Effector memory CD4-positive, alpha-beta T cell (primary cell): Measurements from ENCODE around the gene MRPS18B.

Source experiments
- DNase-seq, 3 donors: peaks; one replicate each; pipeline ENCODE4 v3.0.0-alpha.2; 2020
- H3K27ac ChIP-seq: 2 replicates; pipeline ENCODE4 v1.7.0; 2013; ENCODE audit warnings: mild to moderate bottlenecking, low read length, moderate library complexity; ENCODE audit not compliant: insufficient read depth, poor library complexity, severe bottlenecking
- H3K27me3 ChIP-seq: replicated peaks from 2 replicates; pipeline ENCODE4 v1.7.0; 2013; ENCODE audit warnings: mild to moderate bottlenecking, low read length; ENCODE audit not compliant: insufficient read depth, control insufficient read depth, poor library complexity, severe bottlenecking
- H3K36me3 ChIP-seq: 2 replicates; pipeline ENCODE4 v1.7.0; 2013; ENCODE audit warnings: mild to moderate bottlenecking, low read length, moderate library complexity; ENCODE audit not compliant: control insufficient read depth, insufficient read depth
- H3K4me1 ChIP-seq: 2 replicates; pipeline ENCODE4 v1.7.0; 2013; ENCODE audit warnings: low read length, mild to moderate bottlenecking; ENCODE audit not compliant: control insufficient read depth, insufficient read depth, poor library complexity, severe bottlenecking
- H3K4me3 ChIP-seq: 2 replicates; pipeline ENCODE4 v1.7.0; 2013; ENCODE audit warnings: low read length, low read depth, mild to moderate bottlenecking; ENCODE audit not compliant: insufficient read depth, poor library complexity, severe bottlenecking
- H3K9me3 ChIP-seq: 2 replicates; pipeline ENCODE4 v1.7.0; 2013; ENCODE audit warnings: mild to moderate bottlenecking, low read length, moderate library complexity; ENCODE audit not compliant: control insufficient read depth

Gene MRPS18B

DNA sequence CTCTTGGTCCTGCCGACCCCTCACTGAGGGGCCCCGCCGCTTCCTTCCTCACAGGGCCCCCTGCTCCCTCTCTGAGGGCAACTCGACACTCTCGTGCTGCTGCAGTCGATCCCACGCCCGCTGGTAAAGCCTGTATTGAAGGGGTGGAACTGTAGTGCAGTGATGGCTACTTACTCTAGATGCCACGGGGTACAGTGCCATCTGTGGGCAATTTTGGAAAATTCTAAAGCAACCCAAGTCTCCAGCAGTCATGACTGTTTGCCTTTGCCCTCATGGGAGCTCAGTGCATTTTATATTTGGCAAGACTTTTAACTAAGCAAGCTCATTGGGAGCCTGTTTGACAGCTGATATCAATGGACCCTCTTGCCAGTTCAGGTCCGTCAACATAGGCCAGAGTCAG, 22.8 kb downstream of the MRPS18B start:
- Histone ChIP-seq H3K27ac (no peak overlapping the region), H3K9me3 (no peaks in the 10 kb centered on the region), H3K4me1 (no peaks in the 10 kb centered on the region), H3K4me3 (no peak overlapping the region), H3K36me3 (no peaks in the 10 kb centered on the region), H3K27me3 (no peaks in the 10 kb centered on the region)
- no peak for DNase-seq

DNA sequence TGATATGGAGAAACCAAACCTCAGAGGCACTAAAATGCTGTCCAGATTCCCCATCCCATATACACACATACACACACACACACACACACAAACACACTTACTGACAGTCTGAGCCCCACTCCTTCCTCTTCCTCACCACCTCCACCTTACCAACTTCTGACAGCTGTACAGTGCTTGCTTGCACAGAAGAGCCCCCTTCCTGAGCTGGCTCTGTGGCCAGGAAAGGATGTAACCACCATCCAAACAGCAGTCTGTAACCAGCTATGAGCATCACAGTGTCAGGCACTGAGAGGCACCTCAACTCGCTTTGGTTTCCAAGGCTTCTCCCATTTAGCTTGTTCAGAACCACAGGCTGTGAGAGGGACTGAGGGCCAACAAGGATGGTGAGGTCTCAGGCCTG, 23.4 kb downstream of the MRPS18B start:
- H3K4me3 ChIP-seq: no peak overlapping the region
- no peak overlapping the region for H3K27ac ChIP-seq

DNA sequence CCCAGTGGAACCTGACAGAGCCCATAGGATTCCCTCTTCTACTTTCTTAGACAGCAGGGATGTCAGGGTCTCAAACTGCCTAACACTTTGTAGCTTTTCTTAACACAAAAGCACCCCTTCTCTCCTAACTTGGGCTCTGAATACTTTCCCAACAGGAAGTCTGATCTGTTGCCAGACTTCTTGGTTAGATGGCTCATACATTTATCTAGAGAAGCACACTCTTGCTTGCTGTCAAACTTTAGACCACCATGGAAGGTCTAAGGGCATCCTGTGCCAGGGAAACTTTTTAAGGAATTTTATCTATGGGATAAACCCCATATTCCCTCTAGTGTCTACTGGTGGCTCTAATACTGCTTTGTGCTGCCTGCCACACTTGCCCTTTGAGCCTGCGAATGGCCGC, 26.0 kb downstream of the MRPS18B start:
- no peak for DNase-seq
- no peaks in the 10 kb centered on the region for H3K27me3 ChIP-seq
- peaks cover 12% of the 10 kb centered on the region for H3K4me1 ChIP-seq
- H3K4me3 ChIP-seq: no peak overlapping the region
- H3K36me3 ChIP-seq: no peaks in the 10 kb centered on the region
- no peak overlapping the region for H3K27ac ChIP-seq
- H3K9me3 ChIP-seq: no peaks in the 10 kb centered on the region

More for the DNA sequence above, 23.4 kb downstream of the MRPS18B start:
- no peak for DNase-seq
- Histone ChIP-seq H3K4me1 (no peaks in the 10 kb centered on the region), H3K9me3 (no peaks in the 10 kb centered on the region), H3K36me3 (no peaks in the 10 kb centered on the region), H3K27me3 (no peaks in the 10 kb centered on the region)

- Histone ChIP-seq H3K4me1 (peaks cover 12% of the 10 kb centered on the region), H3K36me3 (no peaks in the 10 kb centered on the region), H3K4me3 (no peak overlapping the region), H3K27me3 (no peaks in the 10 kb centered on the region), H3K9me3 (no peaks in the 10 kb centered on the region), H3K27ac (no peak overlapping the region)
- DNase-seq: no peak
Observed at GRCh38 chr6:30644769-30645168, 27.1 kb downstream of the MRPS18B start.

DNA sequence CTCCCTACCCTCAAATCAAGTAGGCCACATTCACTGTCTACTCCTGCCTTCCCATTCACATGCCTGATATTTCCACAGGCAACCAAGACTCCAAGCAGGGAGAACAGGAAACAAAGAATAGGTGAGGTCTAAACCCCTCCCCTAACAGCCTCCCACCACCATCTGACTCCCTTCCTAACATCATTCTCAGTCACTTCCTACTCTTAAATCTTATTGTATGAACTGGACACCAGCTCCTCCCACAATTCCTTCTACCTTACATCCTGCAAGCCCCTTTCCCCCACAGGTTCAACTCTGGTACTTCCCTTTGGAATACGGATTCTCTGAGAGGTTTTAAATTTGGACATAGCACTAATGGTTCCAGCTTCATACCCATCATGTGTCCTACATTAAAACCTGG, 28.3 kb downstream of the MRPS18B start:
- Histone ChIP-seq H3K9me3 (no peaks in the 10 kb centered on the region), H3K36me3 (peaks cover 3% of the 10 kb centered on the region), H3K4me1 (peaks cover 12% of the 10 kb centered on the region), H3K27ac (no peak overlapping the region), H3K27me3 (no peaks in the 10 kb centered on the region), H3K4me3 (no peak overlapping the region)
- no peak for DNase-seq

DNA sequence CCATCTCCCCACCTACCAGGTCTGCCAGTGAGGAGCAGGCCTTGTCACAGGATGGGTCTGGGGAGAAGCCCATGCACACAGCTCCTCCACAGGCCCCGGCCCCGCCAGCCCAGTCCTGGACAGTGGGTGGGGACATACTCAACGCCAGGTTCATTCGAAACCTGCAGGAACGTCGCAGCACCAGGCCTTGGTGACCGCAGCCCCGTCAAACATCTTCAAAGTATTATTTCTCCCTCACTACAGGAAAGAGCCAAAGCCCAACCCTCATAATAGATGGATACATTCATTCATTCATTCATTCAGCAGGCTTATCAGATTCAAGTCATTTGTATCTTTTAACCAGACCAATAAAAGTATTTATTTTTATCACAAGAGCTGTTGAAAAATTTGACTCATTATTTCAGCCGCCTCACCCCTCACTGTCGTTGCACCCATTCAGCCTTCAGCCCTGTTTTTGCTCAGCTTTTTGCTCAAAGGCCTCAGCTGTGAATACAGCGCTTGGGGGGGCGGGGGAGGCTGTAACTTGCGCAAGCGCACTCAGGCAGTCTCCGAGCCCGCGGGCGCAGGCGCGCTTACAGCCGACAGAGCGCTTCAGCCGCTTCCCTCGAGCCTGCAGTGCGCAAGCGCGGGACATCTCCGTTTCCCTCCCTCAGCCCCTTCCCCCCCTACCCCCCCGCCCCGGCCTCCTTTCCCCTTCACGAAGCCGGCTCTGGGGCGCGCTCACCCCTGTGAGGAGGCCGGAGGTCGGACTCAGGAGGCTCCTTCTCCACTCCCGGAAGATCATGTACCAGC, 29.0 kb downstream of the MRPS18B start, which contains the start of gene C6orf136:
Gene C6orf136 (plus strand): TSS at position 684 of the 792 bp plus-strand sequence. CDS start 99 bp downstream, at position 783.
- Histone ChIP-seq H3K9me3 (no peaks in the 10 kb centered on the region), H3K4me3 (peak within 1 kb of the TSS; percentile 91), H3K4me1 (peaks cover 12% of the 10 kb centered on the region), H3K36me3 (peaks cover 9% of the 10 kb centered on the region), H3K27me3 (no peaks in the 10 kb centered on the region), H3K27ac (peak within 1 kb of the TSS; percentile 94)
- peak; percentile 88 to 90 (median 89) for DNase-seq

DNA sequence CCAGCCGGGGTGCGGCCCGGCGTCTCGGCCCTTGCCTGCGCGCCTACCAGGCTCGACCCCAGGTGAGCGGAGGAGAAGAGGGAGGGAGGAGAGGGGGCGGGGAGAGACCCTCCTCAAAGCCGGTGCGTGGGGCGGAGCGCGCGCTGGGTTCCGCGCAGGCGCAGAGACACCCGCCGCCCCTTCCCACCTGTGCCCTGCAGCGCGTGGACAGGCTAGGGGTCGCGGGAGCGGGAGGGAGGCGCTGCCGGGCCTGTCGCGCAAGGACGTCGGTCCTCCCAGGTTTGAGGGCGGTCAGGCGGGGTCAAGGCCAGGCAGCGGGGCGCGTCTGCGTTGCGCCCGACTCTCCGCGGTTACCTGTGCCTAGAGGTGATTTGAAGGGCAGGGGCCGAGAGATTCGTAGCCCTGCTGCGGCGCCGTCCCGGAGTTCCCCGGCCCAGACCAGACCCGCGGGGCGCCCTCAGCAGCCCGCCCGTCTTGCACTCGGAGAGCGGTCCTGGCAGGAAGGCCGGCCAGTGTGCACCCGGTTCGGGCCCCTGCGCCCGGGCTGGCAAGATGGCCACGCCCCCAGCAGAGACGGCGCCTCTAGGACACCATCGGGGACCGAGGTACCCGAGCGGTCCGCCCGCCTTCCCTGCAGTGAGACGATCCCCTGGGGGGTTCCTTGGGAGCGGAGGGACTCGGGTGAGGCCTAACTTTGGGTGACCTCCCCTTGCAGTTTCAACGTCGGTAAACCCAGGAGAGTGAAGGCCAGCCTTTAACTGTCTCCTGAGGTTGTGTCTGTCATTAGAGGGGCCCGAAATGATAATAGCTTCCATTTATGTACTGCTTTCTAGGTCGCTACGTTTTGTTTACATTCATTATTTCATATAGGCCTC, 29.8 kb downstream of the MRPS18B start:
- Histone ChIP-seq H3K9me3 (no peaks in the 10 kb centered on the region), H3K4me3 (peak overlapping the region; percentile 91), H3K36me3 (peaks cover 18% of the 10 kb centered on the region), H3K4me1 (peaks cover 12% of the 10 kb centered on the region), H3K27ac (peak overlapping the region; percentile 94), H3K27me3 (no peaks in the 10 kb centered on the region)
- DNase-seq: peak; percentile 36 to 61 (median 53)

GRCh38 chr6:30651143-30651542, 33.5 kb downstream of the MRPS18B start:
- Histone ChIP-seq H3K36me3 (peaks cover 54% of the 10 kb centered on the region), H3K4me3 (no peak overlapping the region), H3K27ac (no peak overlapping the region), H3K4me1 (peaks cover 12% of the 10 kb centered on the region), H3K9me3 (no peaks in the 10 kb centered on the region), H3K27me3 (no peaks in the 10 kb centered on the region)
- DNase-seq: no peak

DNA sequence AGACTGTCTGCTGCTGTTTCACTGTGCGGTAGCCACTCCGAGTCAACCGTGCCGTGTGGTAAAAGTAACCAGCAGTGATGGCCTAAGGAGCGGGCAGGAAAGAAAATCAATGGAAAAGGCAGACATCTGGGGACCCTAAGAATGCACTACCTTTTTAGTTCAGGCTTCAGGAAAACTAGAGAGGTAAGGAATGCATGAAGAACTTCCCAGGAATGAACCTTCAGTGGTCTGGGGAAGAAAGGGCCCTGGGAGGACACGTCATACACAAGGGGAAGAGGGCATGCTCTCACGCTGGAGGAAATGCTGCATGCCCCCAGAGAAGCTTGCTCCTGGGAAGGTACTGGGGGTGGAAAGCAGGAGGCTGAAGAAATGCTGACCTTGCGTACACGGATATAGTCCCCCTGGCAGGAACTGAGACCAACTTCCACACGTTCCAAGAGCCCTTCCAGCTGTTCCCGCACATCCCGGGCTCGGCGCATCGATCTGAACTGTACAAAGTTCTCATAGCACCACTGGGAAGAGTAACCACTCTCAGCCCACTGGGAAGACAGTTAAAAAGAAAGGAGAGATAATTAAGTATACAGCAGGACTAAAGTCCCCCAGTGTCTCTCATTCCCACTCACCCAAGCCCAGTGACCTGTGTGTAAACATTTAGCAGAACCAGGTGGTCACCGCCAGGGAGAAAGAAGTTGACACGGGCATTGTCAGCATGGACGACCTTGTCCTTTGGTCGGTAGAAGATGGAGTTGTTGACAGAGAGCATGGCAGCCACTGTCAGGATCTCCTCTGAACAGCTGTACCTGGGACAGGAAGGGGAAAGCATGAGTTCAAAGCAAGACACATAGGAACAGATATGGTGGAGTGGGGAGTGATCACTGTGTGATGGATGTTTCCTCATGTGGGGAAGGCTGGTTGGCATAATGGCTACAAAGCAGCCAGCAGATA, 37.4 kb downstream of the MRPS18B start:
- peaks cover 80% of the 10 kb centered on the region for H3K36me3 ChIP-seq

More for the DNA sequence above, 37.4 kb downstream of the MRPS18B start:
- Histone ChIP-seq H3K27ac (no peak overlapping the region), H3K9me3 (no peaks in the 10 kb centered on the region), H3K4me1 (no peaks in the 10 kb centered on the region), H3K4me3 (no peak overlapping the region), H3K27me3 (no peaks in the 10 kb centered on the region)
- DNase-seq: no peak
